ENCODE measurements around the gene AAR2. TPM values are rescaled to one million over a fixed set of nuclear protein-coding genes. Genes with fewer than 3 reads are reported as not detected.

Gene AAR2
- total RNA-seq, 1 donor from 2014 or later = 13.3 TPM

DNA sequence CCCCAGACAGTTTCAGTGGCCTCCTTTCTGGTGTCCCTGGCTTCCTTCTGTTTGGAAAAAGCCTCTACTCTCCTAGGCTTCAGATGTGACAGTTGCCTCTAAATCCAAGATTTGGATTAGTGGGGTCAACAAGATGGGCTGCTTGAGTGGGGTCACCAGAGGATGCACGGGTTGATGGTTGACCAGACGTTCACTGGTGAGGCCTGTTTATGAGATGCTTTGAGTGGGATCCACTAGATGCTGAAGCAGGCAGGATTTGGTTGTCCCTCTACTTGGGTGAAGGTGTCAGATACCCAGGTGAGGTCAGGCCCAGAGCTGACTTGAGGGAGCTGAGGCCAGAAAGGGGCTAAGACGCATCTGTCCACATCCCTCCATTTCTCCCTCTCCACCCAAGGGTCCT, 61.8 kb downstream of the AAR2 start:
- H3K27me3 ChIP-seq (ENCODE audit: low read depth) = peaks cover 95% of the 10 kb centered on the region
- intact Hi-C loops (cut with micrococcal nuclease) = no loop called here
- DNase-seq = no peak
- no peaks in the 10 kb centered on the region for H3K9me3 ChIP-seq (replicated peaks)
- TF ChIP-seq, protein P1, sequence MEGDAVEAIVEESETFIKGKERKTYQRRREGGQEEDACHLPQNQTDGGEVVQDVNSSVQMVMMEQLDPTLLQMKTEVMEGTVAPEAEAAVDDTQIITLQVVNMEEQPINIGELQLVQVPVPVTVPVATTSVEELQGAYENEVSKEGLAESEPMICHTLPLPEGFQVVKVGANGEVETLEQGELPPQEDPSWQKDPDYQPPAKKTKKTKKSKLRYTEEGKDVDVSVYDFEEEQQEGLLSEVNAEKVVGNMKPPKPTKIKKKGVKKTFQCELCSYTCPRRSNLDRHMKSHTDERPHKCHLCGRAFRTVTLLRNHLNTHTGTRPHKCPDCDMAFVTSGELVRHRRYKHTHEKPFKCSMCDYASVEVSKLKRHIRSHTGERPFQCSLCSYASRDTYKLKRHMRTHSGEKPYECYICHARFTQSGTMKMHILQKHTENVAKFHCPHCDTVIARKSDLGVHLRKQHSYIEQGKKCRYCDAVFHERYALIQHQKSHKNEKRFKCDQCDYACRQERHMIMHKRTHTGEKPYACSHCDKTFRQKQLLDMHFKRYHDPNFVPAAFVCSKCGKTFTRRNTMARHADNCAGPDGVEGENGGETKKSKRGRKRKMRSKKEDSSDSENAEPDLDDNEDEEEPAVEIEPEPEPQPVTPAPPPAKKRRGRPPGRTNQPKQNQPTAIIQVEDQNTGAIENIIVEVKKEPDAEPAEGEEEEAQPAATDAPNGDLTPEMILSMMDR (IDR thresholded peaks at IDR 0.05; ENCODE audit: borderline replicate concordance) = no peak
- H3K36me3 ChIP-seq = no peaks in the 10 kb centered on the region
- no peaks in the 10 kb centered on the region for H3K4me1 ChIP-seq
- no peak overlapping the region for H3K27ac ChIP-seq (replicated peaks)
- no peak overlapping the region for H3K4me3 ChIP-seq

GRCh38 chr20:36298795-36299339, 62.6 kb downstream of the AAR2 start:
- DNase-seq = no peak
- TF ChIP-seq, protein P1 (IDR thresholded peaks at IDR 0.05; ENCODE audit: borderline replicate concordance) = no peak
- H3K36me3 ChIP-seq = no peaks in the 10 kb centered on the region
- no peak overlapping the region for H3K27ac ChIP-seq (replicated peaks)
- H3K27me3 ChIP-seq (ENCODE audit: low read depth) = peaks cover 99% of the 10 kb centered on the region
- H3K4me3 ChIP-seq = no peak overlapping the region
- H3K4me1 ChIP-seq = no peaks in the 10 kb centered on the region
- no peaks in the 10 kb centered on the region for H3K9me3 ChIP-seq (replicated peaks)
- intact Hi-C loops (cut with micrococcal nuclease) = no loop called here

GRCh38 chr20:36299459-36299858, 63.2 kb downstream of the AAR2 start:
- intact Hi-C loops (cut with micrococcal nuclease) = no loop called here
- H3K36me3 ChIP-seq = no peaks in the 10 kb centered on the region
- TF ChIP-seq, protein P1 (IDR thresholded peaks at IDR 0.05; ENCODE audit: borderline replicate concordance) = no peak
- no peak overlapping the region for H3K27ac ChIP-seq (replicated peaks)
- H3K4me3 ChIP-seq = no peak overlapping the region
- DNase-seq = no peak
- peaks cover 99% of the 10 kb centered on the region for H3K27me3 ChIP-seq (ENCODE audit: low read depth)
- no peaks in the 10 kb centered on the region for H3K4me1 ChIP-seq
- no peaks in the 10 kb centered on the region for H3K9me3 ChIP-seq (replicated peaks)

DNA sequence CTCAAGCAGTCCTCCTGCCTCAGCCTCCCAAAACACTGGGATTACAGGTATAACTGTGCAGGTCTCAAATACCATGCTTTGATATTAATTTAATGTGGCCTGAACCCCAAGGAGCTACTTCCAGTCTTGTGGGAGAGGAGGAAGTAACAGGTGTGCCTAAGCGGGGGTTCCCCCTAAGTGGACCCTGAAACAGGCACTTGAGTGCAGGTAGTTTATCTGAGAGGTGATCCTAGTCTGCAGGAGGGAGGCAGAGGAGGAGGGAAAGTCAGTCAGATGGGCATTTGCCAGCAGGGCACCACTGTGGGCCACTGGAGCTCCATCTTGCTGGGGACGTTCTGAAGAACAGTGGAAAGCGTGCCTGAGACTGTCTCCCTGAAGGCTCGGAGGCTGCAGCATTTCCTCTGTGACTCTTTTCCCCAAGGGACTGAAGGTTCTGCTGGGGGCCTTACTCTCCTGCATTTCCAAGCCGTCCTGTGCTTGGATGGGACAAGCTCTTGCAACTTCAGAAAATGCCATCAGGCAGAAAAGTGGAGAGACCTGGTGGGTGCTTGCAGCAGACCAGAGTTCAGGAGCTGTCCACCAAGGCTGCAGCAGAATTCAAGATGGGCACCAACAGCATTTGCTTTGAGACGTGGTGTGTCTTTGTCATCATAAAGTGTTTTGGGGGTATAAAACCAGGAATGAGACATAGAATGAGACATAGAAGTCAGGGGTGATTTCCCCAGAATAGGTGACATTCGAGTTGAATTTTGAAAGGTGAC, 65.3 kb downstream of the AAR2 start:
- Histone ChIP-seq H3K9me3 (replicated peaks) (no peaks in the 10 kb centered on the region), H3K27ac (replicated peaks) (no peak overlapping the region), H3K27me3 (ENCODE audit: low read depth) (peaks cover 100% of the 10 kb centered on the region), H3K4me3 (no peak overlapping the region), H3K36me3 (no peaks in the 10 kb centered on the region), H3K4me1 (peaks cover 7% of the 10 kb centered on the region)
- DNase-seq = no peak
- TF ChIP-seq, protein P1 (IDR thresholded peaks at IDR 0.05; ENCODE audit: borderline replicate concordance) = no peak
- intact Hi-C loops (cut with micrococcal nuclease) = no loop called here

DNA sequence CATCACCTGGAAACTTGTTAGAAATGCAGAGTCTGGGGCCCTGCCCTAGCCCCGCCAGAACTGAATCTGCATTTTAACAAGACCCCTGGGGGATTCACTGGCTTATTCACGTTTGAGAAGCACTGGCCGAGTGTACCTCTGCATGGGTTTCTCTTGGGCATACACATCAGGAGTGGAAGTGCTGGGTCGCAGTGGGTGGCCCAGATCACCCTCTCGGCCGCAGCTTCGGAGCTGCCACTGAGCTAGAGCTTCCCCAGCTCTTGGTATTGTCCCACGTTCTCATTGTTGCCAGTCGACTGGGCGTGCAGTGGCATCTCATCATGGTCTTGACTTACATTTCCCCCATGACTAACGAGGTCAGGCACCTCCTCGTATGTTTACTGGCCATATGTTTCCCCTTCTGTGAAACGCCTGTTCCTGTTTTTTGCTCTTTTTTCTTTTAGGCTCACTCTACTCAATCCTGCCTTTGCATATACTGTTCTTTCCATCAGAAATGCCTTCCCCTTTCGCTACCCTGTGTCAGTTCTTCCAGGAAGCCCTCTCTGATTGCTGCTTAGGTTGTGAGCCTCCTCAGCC, 66.8 kb downstream of the AAR2 start:
- intact Hi-C loops (cut with micrococcal nuclease) = no loop called here
- Histone ChIP-seq H3K36me3 (no peaks in the 10 kb centered on the region), H3K4me3 (no peak overlapping the region), H3K9me3 (replicated peaks) (no peaks in the 10 kb centered on the region), H3K4me1 (peaks cover 13% of the 10 kb centered on the region), H3K27me3 (ENCODE audit: low read depth) (peaks cover 100% of the 10 kb centered on the region), H3K27ac (replicated peaks) (no peak overlapping the region)
- TF ChIP-seq, protein P1 (IDR thresholded peaks at IDR 0.05; ENCODE audit: borderline replicate concordance) = no peak
- no peak for DNase-seq

Measured in left ventricle myocardium inferior (tissue), 1 donor.